DND-41 (cell line): ENCODE results near the gene MTPN.

Experiments used
- EZH2 ChIP-seq: IDR thresholded peaks from 3 replicates; pipeline ENCODE4 v1.6.1; 2012; ENCODE audit warnings: borderline replicate concordance, low read depth, mild to moderate bottlenecking, moderate library complexity, low read length, inconsistent platforms; ENCODE audit not compliant: severe bottlenecking
- TF ChIP-seq, protein P1 (sequence below): IDR thresholded peaks from 2 replicates; pipeline ENCODE4 v1.5.1; 2012; ENCODE audit warnings: borderline replicate concordance, low read length, moderate library complexity, mild to moderate bottlenecking; ENCODE audit not compliant: poor library complexity, severe bottlenecking; ENCODE audit errors: extremely low read depth

DNA sequence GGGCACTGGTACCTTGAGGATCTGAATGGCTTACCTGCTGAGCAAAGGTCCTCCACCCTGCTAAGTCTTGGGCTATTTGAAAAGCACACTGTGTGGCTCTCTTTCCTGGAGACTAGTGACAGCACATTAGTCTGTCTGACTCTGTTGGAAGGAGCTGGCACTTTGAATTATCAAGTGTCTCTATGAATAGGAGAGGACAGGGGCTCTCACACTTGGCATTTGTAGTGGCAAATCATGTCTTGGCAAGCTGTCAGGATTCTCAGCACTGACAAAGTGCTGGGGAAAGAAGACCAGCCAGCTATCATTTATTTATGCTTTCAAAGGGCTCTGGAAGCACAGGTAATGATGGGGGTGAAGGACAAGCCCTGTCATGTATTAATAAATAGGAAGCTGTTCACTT, 62.8 kb downstream of the MTPN start:
- TF ChIP-seq, protein P1, sequence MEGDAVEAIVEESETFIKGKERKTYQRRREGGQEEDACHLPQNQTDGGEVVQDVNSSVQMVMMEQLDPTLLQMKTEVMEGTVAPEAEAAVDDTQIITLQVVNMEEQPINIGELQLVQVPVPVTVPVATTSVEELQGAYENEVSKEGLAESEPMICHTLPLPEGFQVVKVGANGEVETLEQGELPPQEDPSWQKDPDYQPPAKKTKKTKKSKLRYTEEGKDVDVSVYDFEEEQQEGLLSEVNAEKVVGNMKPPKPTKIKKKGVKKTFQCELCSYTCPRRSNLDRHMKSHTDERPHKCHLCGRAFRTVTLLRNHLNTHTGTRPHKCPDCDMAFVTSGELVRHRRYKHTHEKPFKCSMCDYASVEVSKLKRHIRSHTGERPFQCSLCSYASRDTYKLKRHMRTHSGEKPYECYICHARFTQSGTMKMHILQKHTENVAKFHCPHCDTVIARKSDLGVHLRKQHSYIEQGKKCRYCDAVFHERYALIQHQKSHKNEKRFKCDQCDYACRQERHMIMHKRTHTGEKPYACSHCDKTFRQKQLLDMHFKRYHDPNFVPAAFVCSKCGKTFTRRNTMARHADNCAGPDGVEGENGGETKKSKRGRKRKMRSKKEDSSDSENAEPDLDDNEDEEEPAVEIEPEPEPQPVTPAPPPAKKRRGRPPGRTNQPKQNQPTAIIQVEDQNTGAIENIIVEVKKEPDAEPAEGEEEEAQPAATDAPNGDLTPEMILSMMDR, result no peak
- no peak for TF ChIP-seq EZH2
